GM12864 (cell line): ENCODE data around the gene GABRG3.
"Not testable (repeated sequence)": the region's sequence is repeated elsewhere in the genome, so short reads cannot be mapped to it uniquely, and the experiment has no call there.

Experiments used
- DNase-seq: peaks from one replicate; pipeline ENCODE4 v3.0.0-alpha.2; 2011; ENCODE audit warnings: low read depth
- H3K4me3 ChIP-seq: 2 replicates; pipeline ENCODE4 v1.5.1; 2011; ENCODE audit warnings: mild to moderate bottlenecking, low read depth, low read length, control low read depth
- CTCF ChIP-seq: IDR thresholded peaks from 2 replicates; pipeline ENCODE4 v1.5.1; 2011; ENCODE audit warnings: low read depth, mild to moderate bottlenecking, moderate library complexity, low read length, control low read depth, inconsistent platforms; ENCODE audit errors: missing control alignments

Gene GABRG3

GRCh38 chr15:27182561-27183110, 211.7 kb downstream of the GABRG3 start:
- DNase-seq = no peak
- TF ChIP-seq CTCF = no peak

GRCh38 chr15:27183201-27183600, 212.2 kb downstream of the GABRG3 start:
- no peak overlapping the region for H3K4me3 ChIP-seq
- no peak for TF ChIP-seq CTCF
- DNase-seq = no peak

More at GRCh38 chr15:27182561-27183110, 211.7 kb downstream of the GABRG3 start:
- H3K4me3 ChIP-seq = no peak overlapping the region

GRCh38 chr15:27191515-27191914, 220.5 kb downstream of the GABRG3 start:
- DNase-seq, H3K4me3 ChIP-seq: not testable (repeated sequence)

GRCh38 chr15:27196691-27197090, 225.7 kb downstream of the GABRG3 start:
- TF ChIP-seq CTCF = no peak
- DNase-seq = no peak
- H3K4me3 ChIP-seq = no peak overlapping the region

- DNase-seq = no peak
- TF ChIP-seq CTCF = no peak
- no peak overlapping the region for H3K4me3 ChIP-seq
Observed at GRCh38 chr15:27201425-27201824, 230.4 kb downstream of the GABRG3 start.

GRCh38 chr15:27210176-27210575, 239.2 kb downstream of the GABRG3 start:
- H3K4me3 ChIP-seq = no peak overlapping the region
- no peak for TF ChIP-seq CTCF
- no peak for DNase-seq

GRCh38 chr15:27214032-27214431, 243.1 kb downstream of the GABRG3 start:
- no peak for DNase-seq
- no peak overlapping the region for H3K4me3 ChIP-seq
- TF ChIP-seq CTCF = no peak
